ENCODE data around the gene ECE1.
A peak's percentile ranks its signal among the peaks of the same experiment; 100 is the strongest.

The ECE1 gene

GRCh38 chr1:21267191-21268077, 22.8 kb downstream of the ECE1 start:
- no peak for DNase-seq (ENCODE audit: low spot score)

- DNase-seq (ENCODE audit: low spot score) = no peak
Measured at GRCh38 chr1:21266119-21266774, 24.0 kb downstream of the ECE1 start.

DNA sequence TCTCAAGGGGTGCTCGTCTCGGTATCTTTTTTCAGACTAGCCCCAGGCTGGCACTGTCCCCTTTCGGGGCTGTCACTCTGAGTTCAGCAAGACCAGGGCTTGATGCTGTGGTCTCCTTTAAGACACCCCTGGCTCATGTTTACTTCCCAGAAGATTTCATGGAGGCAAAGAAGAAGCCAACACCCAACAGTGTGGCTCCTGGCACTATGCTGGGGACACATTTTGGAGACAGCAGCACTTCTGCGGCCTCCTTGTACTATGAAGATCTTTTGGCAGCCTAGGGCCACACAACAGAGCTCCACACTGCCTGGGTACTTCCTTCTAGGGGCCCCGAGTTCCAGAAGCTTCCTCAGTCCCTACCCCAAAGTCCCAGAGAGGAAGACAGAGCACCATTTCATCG, 24.6 kb downstream of the ECE1 start:
- DNase-seq (ENCODE audit: low spot score) = no peak

GRCh38 chr1:21264898-21265297, 25.4 kb downstream of the ECE1 start:
- DNase-seq (ENCODE audit: low spot score) = no peak

DNA sequence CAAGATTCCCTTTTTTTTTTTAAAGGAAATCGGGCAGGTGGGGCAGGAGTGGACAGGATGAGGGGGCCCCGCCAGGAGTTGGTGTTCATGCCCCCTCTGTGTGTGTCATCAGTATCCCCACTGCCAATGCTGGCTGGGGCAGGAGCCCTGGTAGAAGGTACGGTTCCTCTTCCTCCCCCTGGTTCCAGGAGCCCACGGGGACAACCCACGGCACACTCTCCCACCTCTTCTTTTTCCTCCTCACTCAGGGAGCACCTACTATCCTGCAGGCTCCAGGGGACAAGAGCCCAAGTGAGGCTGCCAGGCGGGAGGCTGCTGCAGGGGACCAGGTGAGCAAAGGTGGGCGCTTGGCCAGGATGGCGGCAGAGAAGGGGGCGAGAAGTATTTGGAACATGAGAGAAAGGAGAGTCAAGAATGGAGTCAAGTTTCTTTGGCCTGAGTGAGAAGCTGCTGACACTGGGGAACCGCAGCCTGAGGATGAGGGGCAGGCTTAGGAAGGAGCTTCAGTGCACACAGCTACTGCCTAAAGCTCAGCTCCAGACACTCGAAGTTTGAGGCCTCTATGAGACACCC, 26.5 kb downstream of the ECE1 start:
- no peak for DNase-seq (ENCODE audit: low spot score)

GRCh38 chr1:21263052-21263429, 27.2 kb downstream of the ECE1 start:
- DNase-seq (ENCODE audit: low spot score) = no peak

- no peak for DNase-seq (ENCODE audit: low spot score)
Measured at GRCh38 chr1:21262293-21263051, 27.8 kb downstream of the ECE1 start.

GRCh38 chr1:21261551-21262292, 28.5 kb downstream of the ECE1 start:
- DNase-seq (ENCODE audit: low spot score) = no peak

GRCh38 chr1:21260405-21261125, 29.7 kb downstream of the ECE1 start:
- DNase-seq (ENCODE audit: low spot score) = no peak

- no peak for DNase-seq (ENCODE audit: low spot score)
Measured at GRCh38 chr1:21259316-21260076, 30.8 kb downstream of the ECE1 start.

DNA sequence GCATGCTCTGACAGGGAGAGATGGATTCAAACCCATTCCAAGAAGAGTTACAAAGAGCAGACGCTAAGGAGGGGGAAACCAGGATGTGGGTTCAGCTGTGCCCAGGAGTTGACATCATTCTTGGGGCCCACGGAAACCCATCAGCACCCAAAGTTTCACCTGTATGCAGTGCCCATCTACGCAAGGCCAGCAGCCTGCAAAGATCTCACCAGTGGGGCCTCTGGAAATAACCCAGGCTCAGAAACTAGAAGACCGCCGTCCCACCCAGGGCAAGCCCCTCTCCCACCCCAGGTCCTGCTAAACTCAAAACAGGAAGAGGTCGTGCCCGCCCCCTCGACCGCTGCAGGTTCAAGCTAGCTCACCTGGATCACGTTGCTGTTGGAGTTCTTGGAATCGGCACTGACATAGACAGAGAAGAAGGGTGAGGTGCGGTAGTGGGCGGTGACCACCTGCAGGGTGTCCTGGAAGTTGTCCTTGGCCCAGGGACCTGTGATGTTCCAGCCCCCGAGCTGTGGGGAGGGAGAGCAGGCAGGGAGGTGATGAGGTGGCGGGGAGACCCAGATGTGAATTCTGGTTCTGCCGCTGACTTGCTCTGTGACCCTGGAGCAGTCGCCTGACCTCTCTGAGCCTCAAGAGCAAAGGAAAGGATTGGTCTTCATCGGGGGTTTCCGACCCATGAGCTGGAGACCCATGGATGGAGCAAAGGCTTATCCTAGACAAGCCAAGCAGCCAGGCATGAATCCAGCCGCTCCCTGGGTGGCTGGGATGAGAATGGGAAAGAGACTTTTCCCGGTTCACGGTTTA, 31.7 kb downstream of the ECE1 start:
- no peak for DNase-seq (ENCODE audit: low spot score)

DNA sequence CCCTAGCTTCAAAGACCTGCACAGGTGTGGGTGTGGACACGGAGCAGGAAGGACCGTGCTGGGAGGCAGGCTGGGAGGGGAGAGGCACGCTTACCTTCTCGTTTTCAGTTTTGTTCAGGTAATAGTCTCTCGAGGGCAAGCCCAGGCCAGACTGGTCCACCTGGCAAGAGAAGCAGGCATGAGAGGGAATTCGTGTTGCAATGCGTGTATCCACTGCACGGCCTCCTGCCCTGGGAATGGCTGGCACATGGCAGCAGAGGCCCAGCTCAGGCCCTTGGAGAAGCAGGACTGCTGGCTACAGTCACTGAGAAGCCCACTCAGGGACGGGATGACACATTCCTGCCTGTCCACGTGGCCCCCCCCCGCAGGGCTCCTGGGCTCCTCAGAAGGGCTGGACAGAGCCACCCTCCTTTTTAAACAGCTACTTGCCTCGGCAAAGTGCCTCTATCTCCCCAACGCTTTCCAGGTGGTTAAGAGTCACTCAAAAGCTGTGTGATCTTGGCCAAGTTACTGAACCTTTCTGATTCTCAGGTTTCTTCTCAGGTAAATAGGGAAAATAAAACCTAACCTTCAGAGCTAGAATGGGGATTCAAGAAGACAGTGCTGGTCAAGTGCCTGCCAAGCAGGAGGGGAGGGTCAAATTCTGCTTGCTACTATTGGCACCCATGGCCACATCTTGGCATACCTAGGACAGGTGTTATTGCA, 32.7 kb downstream of the ECE1 start:
- no peak for DNase-seq (ENCODE audit: low spot score)

- no peak for DNase-seq (ENCODE audit: low spot score)
Measured at GRCh38 chr1:21256776-21257175, 33.5 kb downstream of the ECE1 start.

DNA sequence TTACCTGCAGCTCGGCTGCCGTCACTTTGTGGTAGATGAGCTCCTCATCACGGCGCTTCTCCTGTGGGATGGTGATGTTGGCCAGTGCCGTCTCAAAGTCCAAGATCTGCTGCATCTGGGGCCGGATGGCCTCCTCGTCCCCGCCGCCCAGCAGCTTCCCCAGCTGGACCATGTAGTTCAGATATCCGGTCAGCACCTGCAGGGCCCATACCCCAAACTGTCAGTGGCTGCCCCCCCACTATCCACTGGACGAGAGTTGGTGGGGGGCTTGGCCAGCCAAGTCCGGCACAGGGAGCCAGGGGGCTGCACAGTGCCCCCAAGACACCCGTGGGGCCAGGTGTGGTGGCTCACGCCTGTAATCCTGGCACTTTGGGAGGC, 34.3 kb downstream of the ECE1 start:
- DNase-seq (ENCODE audit: low spot score) = no peak

- peak; percentile 87 for DNase-seq (ENCODE audit: low spot score)
Measured at GRCh38 chr1:21255284-21255942, 34.9 kb downstream of the ECE1 start.

GRCh38 chr1:21254335-21254951, 35.8 kb downstream of the ECE1 start:
- DNase-seq (ENCODE audit: low spot score) = no peak

GRCh38 chr1:21251773-21252471, 38.3 kb downstream of the ECE1 start:
- no peak for DNase-seq (ENCODE audit: low spot score)
